ENCODE measurements around the gene PLD2. TPM values are rescaled to one million over a fixed set of nuclear protein-coding genes. Genes with fewer than 3 reads are reported as not detected.

The PLD2 gene
- total and polyA plus RNA-seq, 10 of the 15 experiments (the other 5 are each of a cell fraction or from before 2014, with no cell fraction given), result 0.71 to 16.5 (median 7.0) TPM

GRCh38 chr17:4822835-4823234 lies 15.9 kb downstream of the PLD2 start:
- intact Hi-C loops (cut with micrococcal nuclease; ENCODE audit: unreplicated experiment), result no loop called here
- ChIA-PET CTCF (interaction anchor here (1.3 kb wide), 1 partner anchor 59 kb away, joined by 4 read pairs; no protein-coding TSS in a partner anchor), POLR2A (no interaction called here), RAD21 (ENCODE audit: unreplicated experiment) (no interaction called here), SMC1A (ENCODE audit: uncharacterized antibody, unreplicated experiment) (no interaction called here)
- 45% methylated on average over 3 of the region's 3 CpGs for WGBS (ENCODE audit: insufficient coverage, insufficient replicate concordance, low lambda C conversion rate, missing lambda C conversion rate)
- H3K9ac ChIP-seq (ENCODE audit: control insufficient read depth, insufficient read depth, low read length), result no peak overlapping the region
- H3K4me3 ChIP-seq, result no peak overlapping the region
- ATAC-seq (no peak), FAIRE-seq (no peak), DNase-seq (ENCODE audit: low read depth, low spot score) (no peak)
- TF ChIP-seq SIX5 (IDR thresholded peaks at IDR 0.05; ENCODE audit: low read depth, low read length, severe bottlenecking), result no peak
- no peak for TF ChIP-seq RCOR1 (conservative IDR thresholded peaks at IDR 0.05; ENCODE audit: low read depth, low read length)
- no peak for TF ChIP-seq SMC3 (IDR thresholded peaks at IDR 0.05; ENCODE audit: borderline replicate concordance, low read length)
- TF ChIP-seq NFYB (IDR thresholded peaks at IDR 0.05; ENCODE audit: insufficient read depth, low read depth, low read length), result no peak
- no peak for TF ChIP-seq TARDBP (IDR thresholded peaks at IDR 0.05; ENCODE audit: borderline replicate concordance)
- no peak for TF ChIP-seq NR2C2 (IDR thresholded peaks at IDR 0.05; ENCODE audit: borderline replicate concordance, control insufficient read depth, insufficient read length, low read depth)
- no peak for TF ChIP-seq ZBTB4 (CRISPR knock-in tag; IDR thresholded peaks at IDR 0.05)
- TF ChIP-seq ZBED1 (IDR thresholded peaks at IDR 0.05; ENCODE audit: borderline replicate concordance), result no peak
- no peak for TF ChIP-seq SUZ12 (IDR thresholded peaks at IDR 0.05; ENCODE audit: unreplicated experiment)
- no peak for TF ChIP-seq FOXK2 (IDR thresholded peaks at IDR 0.05)
- no peak for TF ChIP-seq POU2F2 (IDR thresholded peaks at IDR 0.05; ENCODE audit: borderline replicate concordance, low read depth, low read length)
- TF ChIP-seq TBL1XR1 (IDR thresholded peaks at IDR 0.05; ENCODE audit: low read depth, low read length), result no peak
- TF ChIP-seq PBX3 (IDR thresholded peaks at IDR 0.05; ENCODE audit: insufficient replicate concordance, low read depth, low read length), result no peak
- TF ChIP-seq IRF3 (IDR thresholded peaks at IDR 0.05), result no peak
- no peak for TF ChIP-seq EP300 (IDR thresholded peaks at IDR 0.05; ENCODE audit: borderline replicate concordance in 1 of 2, control insufficient read depth in 1 of 2, low read depth in 2 of 2, low read length in 2 of 2)
- TF ChIP-seq NKRF (conservative IDR thresholded peaks at IDR 0.05), result no peak
- H3K4me1 ChIP-seq (ENCODE audit: control insufficient read depth, insufficient read depth, low read length), result no peaks in the 10 kb centered on the region
- BruUV-seq (replicated peaks), result no TSS peak
- no peaks in the 10 kb centered on the region for H3K9me3 ChIP-seq (replicated peaks; ENCODE audit: control insufficient read depth, insufficient read depth, low read length)
- no peaks in the 10 kb centered on the region for H3K79me2 ChIP-seq (ENCODE audit: control insufficient read depth, insufficient read depth, low read length)
- no peaks in the 10 kb centered on the region for H3K27me3 ChIP-seq (replicated peaks in 1 of 2; ENCODE audit: control insufficient read depth in 2 of 2, insufficient read depth in 2 of 2, low read length in 1 of 2)
- no peak overlapping the region for H3K27ac ChIP-seq (ENCODE audit: control insufficient read depth, insufficient read depth)
- no peaks in the 10 kb centered on the region for H4K20me1 ChIP-seq (ENCODE audit: control insufficient read depth, insufficient read depth)
- in situ Hi-C loops (cut with MboI), result no loop called here
- no peaks in the 10 kb centered on the region for H3K36me3 ChIP-seq (ENCODE audit: control insufficient read depth in 2 of 2, insufficient read depth in 2 of 2, low read length in 1 of 2)
- no peak overlapping the region for H2AFZ ChIP-seq (ENCODE audit: control insufficient read depth, low read depth, low read length)
- H3K4me2 ChIP-seq (ENCODE audit: control insufficient read depth, insufficient read depth), result no peak overlapping the region
